Activated naive CD4-positive, alpha-beta T cell treated with anti-CD3 and anti-CD28 coated beads, Interleukin-2, amount 50 U/mL, for 16 hours (primary cell): Measurements from ENCODE around the gene EBF3.

Experiments used
- DNase-seq: peaks from one replicate; pipeline ENCODE4 v3.0.0-alpha.2; 2020

The EBF3 gene

GRCh38 chr10:129963641-129964501, at the start of gene EBF3:
Gene EBF3 (minus strand): TSS chr10:129964274. CDS start chr10:129963768, 506 bp downstream.
- peak; percentile 58 for DNase-seq

GRCh38 chr10:130013335-130014262, 49.5 kb upstream of the EBF3 start:
- DNase-seq, result no peak

- DNase-seq, result no peak
Observed at GRCh38 chr10:130012129-130012528, 48.1 kb upstream of the EBF3 start.

- no peak for DNase-seq
Observed at GRCh38 chr10:130010653-130011052, 46.6 kb upstream of the EBF3 start.

GRCh38 chr10:130009228-130009627, 45.2 kb upstream of the EBF3 start:
- no peak for DNase-seq

GRCh38 chr10:130003787-130004613, 39.9 kb upstream of the EBF3 start:
- no peak for DNase-seq

GRCh38 chr10:130003166-130003565, 39.1 kb upstream of the EBF3 start:
- DNase-seq, result no peak

- DNase-seq, result no peak
Observed at GRCh38 chr10:130002606-130003005, 38.5 kb upstream of the EBF3 start.

- no peak for DNase-seq
Observed at GRCh38 chr10:130000918-130001317, 36.8 kb upstream of the EBF3 start.

GRCh38 chr10:129999140-129999539, 35.1 kb upstream of the EBF3 start:
- no peak for DNase-seq

- no peak for DNase-seq
Observed at GRCh38 chr10:129993621-129994020, 29.5 kb upstream of the EBF3 start.

- no peak for DNase-seq
Observed at GRCh38 chr10:129992356-129992755, 28.3 kb upstream of the EBF3 start.

- DNase-seq, result no peak
Observed at GRCh38 chr10:129982825-129983224, 18.8 kb upstream of the EBF3 start.

GRCh38 chr10:129978980-129979379, 14.9 kb upstream of the EBF3 start:
- no peak for DNase-seq

- no peak for DNase-seq
Observed at GRCh38 chr10:129978322-129978721, 14.2 kb upstream of the EBF3 start.

- no peak for DNase-seq
Observed at GRCh38 chr10:129977794-129978193, 13.7 kb upstream of the EBF3 start.

- DNase-seq, result no peak
Observed at GRCh38 chr10:129973674-129974059, 9.6 kb upstream of the EBF3 start.

GRCh38 chr10:129972966-129973673, 9.0 kb upstream of the EBF3 start:
- DNase-seq, result no peak

GRCh38 chr10:129972145-129972965, 8.3 kb upstream of the EBF3 start:
- DNase-seq, result no peak

GRCh38 chr10:129971381-129972144, 7.5 kb upstream of the EBF3 start:
- no peak for DNase-seq
